Stimulated activated CD8-positive, alpha-beta memory T cell treated with anti-CD3 and anti-CD28 coated beads, Interleukin-7, amount 100 ng/mL, for 48 hours (primary cell): ENCODE data around the gene PNPLA1.
A peak's percentile ranks its signal among the peaks of the same experiment; 100 is the strongest.

Experiments used
- DNase-seq, 2 donors: peaks; one replicate each; pipeline ENCODE4 v3.0.0-alpha.2; 2020; ENCODE audit warnings: low read depth in 1 of 2; ENCODE audit errors: extremely low read depth in 1 of 2

Gene PNPLA1

GRCh38 chr6:36283608-36284007, 13.7 kb downstream of the PNPLA1 start:
- no peak for DNase-seq

- DNase-seq = no peak
Observed at GRCh38 chr6:36284359-36284758, 14.5 kb downstream of the PNPLA1 start.

GRCh38 chr6:36285187-36285671, 15.4 kb downstream of the PNPLA1 start:
- no peak for DNase-seq

- no peak for DNase-seq
Observed at GRCh38 chr6:36285797-36286196, 15.9 kb downstream of the PNPLA1 start.

GRCh38 chr6:36286858-36287257, 17.0 kb downstream of the PNPLA1 start:
- no peak for DNase-seq

GRCh38 chr6:36289281-36289878, 19.5 kb downstream of the PNPLA1 start:
- DNase-seq = no peak

GRCh38 chr6:36290668-36291620, 21.1 kb downstream of the PNPLA1 start:
- DNase-seq = no peak

GRCh38 chr6:36292170-36292569, 22.3 kb downstream of the PNPLA1 start:
- no peak for DNase-seq

- DNase-seq = no peak
Observed at GRCh38 chr6:36296240-36296639, 26.4 kb downstream of the PNPLA1 start.

- DNase-seq = no peak
Observed at GRCh38 chr6:36297051-36297450, 27.2 kb downstream of the PNPLA1 start.

- DNase-seq = no peak
Observed at GRCh38 chr6:36297511-36297910, 27.7 kb downstream of the PNPLA1 start.

- no peak for DNase-seq
Observed at GRCh38 chr6:36298027-36298426, 28.2 kb downstream of the PNPLA1 start.

- DNase-seq = no peak
Observed at GRCh38 chr6:36301085-36301658, 31.3 kb downstream of the PNPLA1 start.

GRCh38 chr6:36301781-36302180, 31.9 kb downstream of the PNPLA1 start:
- DNase-seq = no peak

- peak; percentile 64 to 91 for DNase-seq
Observed at GRCh38 chr6:36302227-36302976, 32.5 kb downstream of the PNPLA1 start.

- no peak for DNase-seq
Observed at GRCh38 chr6:36305885-36306284, 36.0 kb downstream of the PNPLA1 start.

GRCh38 chr6:36306375-36306774, 36.5 kb downstream of the PNPLA1 start:
- DNase-seq = no peak

- no peak for DNase-seq
Observed at GRCh38 chr6:36308514-36308913, 38.7 kb downstream of the PNPLA1 start.

GRCh38 chr6:36309203-36309602, 39.3 kb downstream of the PNPLA1 start:
- DNase-seq = no peak

- no peak for DNase-seq
Observed at GRCh38 chr6:36309900-36310299, 40.0 kb downstream of the PNPLA1 start.
